LNCaP clone FGC (cell line): Measurements from ENCODE around the gene PAPOLG.

Experiments used
- DNase-seq: peaks from one replicate; pipeline ENCODE4 v3.0.0-alpha.2; 2011; ENCODE audit warnings: low read depth
- H3K4me3 ChIP-seq: 2 replicates; pipeline ENCODE4 v1.5.1; 2011; ENCODE audit warnings: mild to moderate bottlenecking, low read depth, low read length, control low read depth
- TF ChIP-seq, protein P1 (sequence below): IDR thresholded peaks from 2 replicates; pipeline ENCODE4 v1.5.1; 2012; ENCODE audit warnings: mild to moderate bottlenecking; ENCODE audit not compliant: control insufficient read depth, insufficient read depth; ENCODE audit errors: extremely low read depth

PAPOLG gene

DNA sequence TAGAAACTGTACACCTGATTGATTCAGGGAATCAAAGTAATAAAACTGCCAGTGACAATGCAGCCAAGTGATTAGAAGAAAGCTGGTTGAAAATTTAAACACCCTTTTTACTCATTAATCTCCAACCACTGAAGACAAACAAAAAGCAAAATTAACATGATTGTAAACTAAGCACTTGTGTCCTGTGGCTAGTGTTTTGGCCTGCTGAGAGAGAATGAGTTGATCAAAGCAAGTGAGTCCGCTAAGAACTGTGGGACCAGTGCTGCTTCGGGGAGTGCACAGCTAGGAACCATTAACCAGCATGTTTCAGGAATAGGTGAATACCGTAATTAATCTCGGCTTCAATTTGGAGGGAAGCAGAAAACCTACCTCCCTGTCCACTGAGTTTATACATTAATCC, 13.6 kb upstream of the PAPOLG start:
- DNase-seq = no peak
- TF ChIP-seq, protein P1, sequence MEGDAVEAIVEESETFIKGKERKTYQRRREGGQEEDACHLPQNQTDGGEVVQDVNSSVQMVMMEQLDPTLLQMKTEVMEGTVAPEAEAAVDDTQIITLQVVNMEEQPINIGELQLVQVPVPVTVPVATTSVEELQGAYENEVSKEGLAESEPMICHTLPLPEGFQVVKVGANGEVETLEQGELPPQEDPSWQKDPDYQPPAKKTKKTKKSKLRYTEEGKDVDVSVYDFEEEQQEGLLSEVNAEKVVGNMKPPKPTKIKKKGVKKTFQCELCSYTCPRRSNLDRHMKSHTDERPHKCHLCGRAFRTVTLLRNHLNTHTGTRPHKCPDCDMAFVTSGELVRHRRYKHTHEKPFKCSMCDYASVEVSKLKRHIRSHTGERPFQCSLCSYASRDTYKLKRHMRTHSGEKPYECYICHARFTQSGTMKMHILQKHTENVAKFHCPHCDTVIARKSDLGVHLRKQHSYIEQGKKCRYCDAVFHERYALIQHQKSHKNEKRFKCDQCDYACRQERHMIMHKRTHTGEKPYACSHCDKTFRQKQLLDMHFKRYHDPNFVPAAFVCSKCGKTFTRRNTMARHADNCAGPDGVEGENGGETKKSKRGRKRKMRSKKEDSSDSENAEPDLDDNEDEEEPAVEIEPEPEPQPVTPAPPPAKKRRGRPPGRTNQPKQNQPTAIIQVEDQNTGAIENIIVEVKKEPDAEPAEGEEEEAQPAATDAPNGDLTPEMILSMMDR = no peak
- H3K4me3 ChIP-seq = no peak overlapping the region

- TF ChIP-seq, protein P1 = no peak
- DNase-seq = no peak
- H3K4me3 ChIP-seq = no peak overlapping the region
Measured at GRCh38 chr2:60745330-60745729, 10.7 kb upstream of the PAPOLG start.

- no peak for DNase-seq
- TF ChIP-seq, protein P1 = no peak
- H3K4me3 ChIP-seq = no peak overlapping the region
Measured at GRCh38 chr2:60745761-60746160, 10.3 kb upstream of the PAPOLG start.

DNA sequence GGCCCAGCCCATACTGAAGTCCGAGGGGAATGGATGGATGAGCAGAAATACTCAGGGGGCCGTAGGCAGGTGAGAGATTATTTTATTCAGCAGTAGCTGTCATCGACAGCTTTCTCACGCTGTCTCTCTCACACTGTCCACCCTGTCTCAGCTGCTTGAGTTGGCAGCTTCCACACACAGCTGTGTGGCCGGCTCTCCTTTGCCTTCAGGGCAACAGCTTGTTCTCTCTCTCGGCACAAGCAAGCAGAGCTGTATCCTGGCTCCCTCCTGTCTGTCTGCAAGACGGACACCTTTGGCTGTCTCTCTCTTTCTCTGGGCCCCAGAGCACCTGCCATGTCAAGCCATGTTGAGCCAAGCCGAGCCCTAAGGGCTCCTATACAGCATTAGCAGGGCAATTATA, 9.8 kb upstream of the PAPOLG start:
- no peak overlapping the region for H3K4me3 ChIP-seq
- DNase-seq = peak; percentile 34
- TF ChIP-seq, protein P1 = no peak

DNA sequence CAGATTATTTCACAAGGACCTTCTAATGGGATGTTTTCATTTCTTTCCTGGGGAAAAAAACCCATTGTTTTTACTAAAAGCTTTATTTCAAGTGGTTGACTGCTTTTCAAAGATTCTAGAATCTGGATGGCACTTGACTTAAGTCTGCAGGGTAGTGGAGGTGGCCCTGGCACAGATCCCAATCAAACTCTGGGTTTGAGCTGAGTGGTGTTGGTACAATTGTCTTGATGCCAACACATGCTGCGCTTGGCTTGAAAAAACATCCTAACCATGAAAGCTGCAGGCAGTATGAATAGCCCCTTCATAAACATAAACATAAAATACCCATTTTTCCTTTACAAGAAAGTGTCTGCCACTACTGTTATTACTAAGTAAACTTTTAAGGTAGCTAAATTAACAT, 3.6 kb downstream of the PAPOLG start:
- TF ChIP-seq, protein P1 = no peak
- no peak overlapping the region for H3K4me3 ChIP-seq
- DNase-seq = no peak

DNA sequence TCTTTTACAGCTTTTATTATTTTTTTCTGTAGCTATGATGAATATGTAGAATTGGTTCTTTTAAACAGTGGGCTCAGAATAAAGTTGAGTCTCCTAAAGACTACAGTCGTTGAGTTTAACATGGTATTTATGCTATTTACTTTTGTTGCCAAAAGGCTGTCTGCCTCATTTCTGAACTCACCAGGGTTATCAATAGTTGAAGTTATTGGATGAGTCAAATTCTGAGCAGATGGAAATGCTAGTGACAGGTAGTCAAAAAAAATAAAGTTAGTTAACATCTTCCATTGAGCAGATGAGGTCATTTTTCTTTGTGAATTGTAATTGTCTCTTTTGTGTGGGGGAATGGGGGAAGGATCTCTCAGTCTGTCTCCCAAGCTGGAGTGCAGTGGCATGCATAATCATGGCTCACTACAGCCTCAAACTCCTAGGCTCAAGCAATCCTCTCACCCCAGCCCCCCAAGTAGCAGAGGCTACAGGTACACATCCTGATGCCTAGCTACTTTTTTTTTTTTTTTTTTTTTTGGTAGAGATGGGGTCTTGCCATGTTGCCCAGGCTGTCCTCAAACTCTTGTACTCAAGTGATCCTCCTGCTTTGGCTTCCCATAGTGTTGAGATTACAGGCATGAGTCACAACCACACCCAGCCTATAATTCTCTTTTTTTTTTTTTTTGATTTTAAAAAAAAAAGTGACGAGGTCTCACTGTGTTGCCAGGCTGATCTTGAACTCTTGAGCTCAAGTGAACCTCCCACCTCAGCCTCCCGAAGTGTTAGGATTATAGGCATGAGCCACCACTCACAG, 8.9 kb downstream of the PAPOLG start:
- DNase-seq = no peak
- TF ChIP-seq, protein P1 = no peak
- H3K4me3 ChIP-seq = no peak overlapping the region

DNA sequence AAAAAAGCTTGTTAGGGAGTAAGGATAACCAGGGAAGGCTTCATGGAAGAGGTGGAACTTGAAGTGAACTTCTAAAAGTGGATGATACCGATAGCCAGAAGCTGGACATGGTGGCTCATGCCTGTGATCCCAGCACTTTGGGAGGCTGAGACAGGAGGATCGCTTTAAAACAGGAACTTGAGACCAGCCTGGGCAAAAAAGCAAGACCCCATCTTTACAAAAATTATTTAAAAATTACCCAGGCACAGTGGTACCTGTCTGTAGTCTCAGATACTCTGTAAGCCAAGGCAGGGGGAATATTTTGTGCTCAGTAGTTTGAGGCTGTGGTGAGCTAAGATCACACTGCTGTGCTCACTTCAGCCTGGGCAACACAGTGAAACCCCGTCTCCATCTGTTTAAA, 10.2 kb downstream of the PAPOLG start:
- DNase-seq = no peak
- H3K4me3 ChIP-seq = no peak overlapping the region
- TF ChIP-seq, protein P1 = no peak
